ENCODE measurements around the gene ERICH4.
A peak's percentile ranks its signal among the peaks of the same experiment; 100 is the strongest.

ERICH4 gene

DNA sequence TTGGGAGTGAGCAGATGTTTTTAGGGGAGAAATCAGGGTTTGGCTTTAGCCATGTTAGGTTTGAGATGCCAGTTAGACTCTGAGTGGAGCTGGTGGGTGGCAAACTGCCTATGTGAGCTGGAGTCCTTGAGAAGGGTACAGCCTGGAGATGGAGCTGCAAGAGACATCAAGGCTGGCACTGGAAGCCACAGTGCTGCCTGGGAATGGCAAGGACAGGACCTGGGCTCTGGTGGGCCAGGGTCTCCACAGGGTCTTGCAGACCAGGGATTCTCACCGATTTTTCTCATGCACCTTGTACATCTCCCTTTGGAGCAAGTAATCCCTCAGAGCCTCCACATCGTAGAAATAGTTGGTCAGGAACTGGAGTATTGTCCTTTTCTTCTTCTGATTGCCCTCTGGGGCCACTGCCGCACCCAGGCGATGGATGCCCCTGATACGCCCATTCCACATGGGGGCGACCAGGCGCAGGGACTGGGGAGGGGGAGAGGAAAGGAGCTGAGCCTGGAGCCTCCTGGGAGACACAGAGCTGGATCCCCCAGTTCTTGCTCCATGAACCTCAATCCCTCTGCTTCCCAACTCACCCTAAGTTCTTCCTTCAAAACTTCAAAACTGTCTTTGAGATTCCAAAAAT lies 4.9 kb upstream of the ERICH4 start:
- peak; percentile 2 for DNase-seq (ENCODE audit: low spot score)
- TF ChIP-seq, protein P1, sequence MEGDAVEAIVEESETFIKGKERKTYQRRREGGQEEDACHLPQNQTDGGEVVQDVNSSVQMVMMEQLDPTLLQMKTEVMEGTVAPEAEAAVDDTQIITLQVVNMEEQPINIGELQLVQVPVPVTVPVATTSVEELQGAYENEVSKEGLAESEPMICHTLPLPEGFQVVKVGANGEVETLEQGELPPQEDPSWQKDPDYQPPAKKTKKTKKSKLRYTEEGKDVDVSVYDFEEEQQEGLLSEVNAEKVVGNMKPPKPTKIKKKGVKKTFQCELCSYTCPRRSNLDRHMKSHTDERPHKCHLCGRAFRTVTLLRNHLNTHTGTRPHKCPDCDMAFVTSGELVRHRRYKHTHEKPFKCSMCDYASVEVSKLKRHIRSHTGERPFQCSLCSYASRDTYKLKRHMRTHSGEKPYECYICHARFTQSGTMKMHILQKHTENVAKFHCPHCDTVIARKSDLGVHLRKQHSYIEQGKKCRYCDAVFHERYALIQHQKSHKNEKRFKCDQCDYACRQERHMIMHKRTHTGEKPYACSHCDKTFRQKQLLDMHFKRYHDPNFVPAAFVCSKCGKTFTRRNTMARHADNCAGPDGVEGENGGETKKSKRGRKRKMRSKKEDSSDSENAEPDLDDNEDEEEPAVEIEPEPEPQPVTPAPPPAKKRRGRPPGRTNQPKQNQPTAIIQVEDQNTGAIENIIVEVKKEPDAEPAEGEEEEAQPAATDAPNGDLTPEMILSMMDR (IDR thresholded peaks at IDR 0.05; ENCODE audit: extremely low read depth, missing control alignments): no peak

DNA sequence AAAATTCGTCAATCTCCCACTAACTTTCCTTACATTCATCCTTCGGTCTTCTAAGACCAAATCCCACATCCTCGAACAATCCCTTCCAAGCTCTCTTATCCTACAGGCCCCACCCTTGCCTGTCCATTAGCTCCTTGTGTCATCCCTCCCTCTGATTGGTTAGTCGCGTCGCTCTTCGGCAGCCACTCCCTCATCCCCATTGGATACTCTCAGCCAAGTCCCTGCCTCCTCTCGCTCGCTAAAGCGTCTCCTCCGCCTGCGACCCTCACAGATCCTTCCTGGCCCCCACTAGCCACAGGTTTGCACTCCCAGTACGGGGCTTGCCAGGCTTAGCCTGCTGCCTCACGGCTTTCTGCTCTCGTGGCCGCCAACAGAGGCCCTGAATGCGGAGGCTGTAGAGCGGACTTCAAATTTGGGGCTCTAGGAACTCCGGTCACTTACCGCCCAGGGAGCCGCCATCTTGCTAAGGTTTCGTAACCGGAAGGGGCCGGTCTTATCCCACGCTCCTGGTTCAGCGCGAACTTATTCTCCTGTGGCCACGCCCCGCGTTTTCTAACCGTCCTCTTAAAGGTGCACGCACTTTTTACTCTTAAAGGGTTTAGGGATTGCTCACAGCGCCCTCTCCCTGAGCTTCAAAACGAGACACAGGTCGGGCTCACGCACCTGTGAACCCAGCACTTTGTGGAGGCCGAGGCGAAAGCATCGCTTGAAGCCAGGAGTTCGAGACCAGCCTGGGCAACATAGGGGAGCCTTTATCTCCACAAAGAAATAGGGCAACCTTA lies 3.3 kb upstream of the ERICH4 start, which contains the start of gene DMAC2:
DMAC2 (minus strand) TSS at position 472 of the 782 bp plus-strand sequence; CDS start at position 459, 13 bp downstream.
- TF ChIP-seq, protein P1 (IDR thresholded peaks at IDR 0.05; ENCODE audit: extremely low read depth, missing control alignments): peak; percentile 53
- DNase-seq (ENCODE audit: low spot score): peak; percentile 81

DNA sequence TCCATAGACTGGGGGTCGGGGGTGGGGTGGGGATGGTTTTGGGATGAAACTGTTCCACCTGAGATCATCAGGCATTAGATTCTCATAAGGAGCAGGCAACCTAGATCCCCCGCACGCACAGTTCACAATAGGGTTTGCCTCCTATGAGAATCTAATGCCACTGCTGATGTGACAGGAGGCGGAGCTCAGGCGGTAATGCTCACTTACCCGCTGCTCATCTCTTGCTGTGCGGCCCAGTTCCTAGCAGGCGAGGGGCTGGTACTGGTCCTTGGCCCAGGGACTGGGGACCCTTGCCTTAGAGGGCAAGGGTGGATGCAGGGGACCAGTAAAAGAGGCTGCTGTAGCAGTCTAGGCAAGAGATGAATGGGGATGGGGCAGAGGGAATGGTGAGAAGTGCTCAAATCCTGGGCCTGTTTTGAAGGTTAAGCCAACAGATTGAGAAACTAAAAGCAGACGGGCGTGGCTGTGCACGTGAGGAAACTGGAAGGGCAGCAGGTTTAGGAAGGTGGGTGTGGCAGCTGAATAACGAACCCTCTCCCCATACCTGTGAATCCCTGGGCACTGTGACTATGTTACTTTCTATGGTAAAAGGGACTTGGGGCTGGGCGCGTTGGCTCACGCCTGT lies 1.5 kb upstream of the ERICH4 start:
- DNase-seq (ENCODE audit: low spot score): no peak
- TF ChIP-seq, protein P1 (IDR thresholded peaks at IDR 0.05; ENCODE audit: extremely low read depth, missing control alignments): no peak

DNA sequence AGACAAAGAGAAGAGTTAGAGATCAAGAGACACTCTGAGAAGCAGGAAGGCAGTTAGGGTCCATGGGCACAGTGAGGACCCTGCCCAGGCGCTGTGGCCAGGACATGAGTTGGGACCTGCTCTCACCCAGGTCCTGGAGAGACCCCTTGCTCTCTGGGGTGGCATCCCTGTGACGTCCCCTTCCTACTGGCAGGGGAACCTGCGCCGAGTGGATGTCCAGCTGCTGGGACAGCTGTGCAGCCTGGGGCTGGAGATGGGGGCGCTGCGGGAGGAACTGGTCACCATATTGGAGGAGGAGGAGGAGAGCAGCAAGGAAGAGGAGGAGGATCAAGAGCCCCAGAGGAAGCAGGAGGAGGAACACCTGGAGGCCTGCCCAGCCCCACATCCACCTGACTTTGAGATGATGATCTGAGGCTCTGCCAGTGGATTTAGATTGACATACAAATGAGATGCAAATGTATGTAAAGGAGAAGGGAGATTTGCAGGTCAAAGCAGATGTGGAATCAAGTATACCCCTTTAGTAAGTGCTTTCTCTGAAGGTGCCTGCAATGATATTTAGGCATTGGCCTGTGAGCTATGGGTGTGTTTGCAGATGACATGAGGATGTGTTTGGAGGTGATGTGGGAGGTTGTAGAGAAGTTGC lies 978 bp downstream of the ERICH4 start:
- TF ChIP-seq, protein P1 (IDR thresholded peaks at IDR 0.05; ENCODE audit: extremely low read depth, missing control alignments): no peak
- no peak for DNase-seq (ENCODE audit: low spot score)

DNA sequence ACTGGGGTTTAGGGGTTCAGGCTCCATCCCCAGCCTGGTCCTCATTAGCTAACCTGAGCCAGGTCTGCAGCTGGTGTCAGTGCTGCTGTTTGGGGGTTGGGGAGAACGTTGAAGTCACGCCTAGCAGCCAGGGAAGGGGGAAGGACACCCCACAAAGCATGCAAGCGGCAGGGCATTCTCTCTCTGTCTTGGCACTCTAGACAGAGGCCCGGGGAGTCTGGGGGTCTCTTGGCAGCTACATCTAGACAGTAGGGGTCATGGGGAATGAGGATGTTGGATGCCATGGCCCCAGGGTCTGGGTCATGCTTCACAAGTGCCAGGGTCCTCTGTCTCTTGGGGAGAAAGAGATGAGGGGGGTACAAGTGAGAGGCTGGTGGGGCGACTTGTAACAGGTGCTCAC lies 2.6 kb downstream of the ERICH4 start:
- DNase-seq (ENCODE audit: low spot score): no peak
- TF ChIP-seq, protein P1 (IDR thresholded peaks at IDR 0.05; ENCODE audit: extremely low read depth, missing control alignments): no peak

DNA sequence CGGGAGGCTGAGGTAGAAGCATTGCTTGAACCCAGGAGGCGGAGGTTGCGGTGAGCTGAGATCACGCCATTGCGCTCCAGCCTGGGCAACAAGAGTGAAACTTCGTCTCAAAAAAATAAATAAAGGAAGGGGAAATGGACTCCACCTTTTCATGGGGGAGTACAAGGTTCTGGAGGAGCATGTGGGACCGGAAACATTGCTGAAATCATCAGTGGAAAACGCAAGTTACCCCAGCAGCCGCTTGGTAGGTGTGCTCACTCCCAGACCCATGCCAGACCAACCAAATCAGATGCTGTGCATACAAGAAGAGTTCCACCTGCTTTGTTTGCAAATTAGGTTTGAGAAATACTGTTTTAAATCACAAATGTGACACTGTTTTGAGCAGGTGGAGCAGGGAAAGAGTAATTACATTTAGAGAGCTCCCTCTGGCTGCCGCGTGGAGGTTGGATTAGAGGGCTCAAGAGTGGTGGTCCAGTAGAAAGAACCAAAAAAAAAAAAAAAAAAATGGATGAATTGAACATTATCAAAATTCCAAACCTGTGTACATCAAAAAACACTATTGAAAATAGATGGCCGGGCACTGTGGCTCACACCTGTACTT lies 4.9 kb downstream of the ERICH4 start:
- TF ChIP-seq, protein P1 (IDR thresholded peaks at IDR 0.05; ENCODE audit: extremely low read depth, missing control alignments): no peak
- DNase-seq (ENCODE audit: low spot score): no peak

Data from GM20000 (cell line).